ENCODE measurements around the gene SHROOM3. TPM values are rescaled to one million over a fixed set of nuclear protein-coding genes. Genes with fewer than 3 reads are reported as not detected.

The SHROOM3 gene
- total and polyA plus RNA-seq, 2 donors (not counting 1 experiment from before 2014, with no cell fraction given): 0.91 to 1.5 TPM

- intact Hi-C loops (cut with micrococcal nuclease): no loop called here
- H3K79me2 ChIP-seq (ENCODE audit: control insufficient read depth, insufficient read depth, low read length): no peaks in the 10 kb centered on the region
- peaks cover 3% of the 10 kb centered on the region for H3K27me3 Mint-ChIP-seq
- POLR2A ChIA-PET: no interaction called here
- TF ChIP-seq, protein P1, sequence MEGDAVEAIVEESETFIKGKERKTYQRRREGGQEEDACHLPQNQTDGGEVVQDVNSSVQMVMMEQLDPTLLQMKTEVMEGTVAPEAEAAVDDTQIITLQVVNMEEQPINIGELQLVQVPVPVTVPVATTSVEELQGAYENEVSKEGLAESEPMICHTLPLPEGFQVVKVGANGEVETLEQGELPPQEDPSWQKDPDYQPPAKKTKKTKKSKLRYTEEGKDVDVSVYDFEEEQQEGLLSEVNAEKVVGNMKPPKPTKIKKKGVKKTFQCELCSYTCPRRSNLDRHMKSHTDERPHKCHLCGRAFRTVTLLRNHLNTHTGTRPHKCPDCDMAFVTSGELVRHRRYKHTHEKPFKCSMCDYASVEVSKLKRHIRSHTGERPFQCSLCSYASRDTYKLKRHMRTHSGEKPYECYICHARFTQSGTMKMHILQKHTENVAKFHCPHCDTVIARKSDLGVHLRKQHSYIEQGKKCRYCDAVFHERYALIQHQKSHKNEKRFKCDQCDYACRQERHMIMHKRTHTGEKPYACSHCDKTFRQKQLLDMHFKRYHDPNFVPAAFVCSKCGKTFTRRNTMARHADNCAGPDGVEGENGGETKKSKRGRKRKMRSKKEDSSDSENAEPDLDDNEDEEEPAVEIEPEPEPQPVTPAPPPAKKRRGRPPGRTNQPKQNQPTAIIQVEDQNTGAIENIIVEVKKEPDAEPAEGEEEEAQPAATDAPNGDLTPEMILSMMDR (IDR thresholded peaks at IDR 0.05): no peak
- no peak for TF ChIP-seq EZH2 (IDR thresholded peaks at IDR 0.05; ENCODE audit: borderline replicate concordance, insufficient read depth, low read depth, low read length, poor library complexity, severe bottlenecking)
- H3K9me3 ChIP-seq (ENCODE audit: control extremely low read depth in 1 of 3, control insufficient read depth in 2 of 3, insufficient read depth in 1 of 3, low read length in 2 of 3): no peaks in the 10 kb centered on the region
- no peaks in the 10 kb centered on the region for H3K36me3 ChIP-seq (replicated peaks in 1 of 2; ENCODE audit: control extremely low read depth in 1 of 2, control insufficient read depth in 1 of 2, extremely low read depth in 1 of 2, insufficient read depth in 2 of 2, low read length in 1 of 2)
- H3K9me3 Mint-ChIP-seq (ENCODE audit: insufficient read depth): no peaks in the 10 kb centered on the region
- CTCF ChIA-PET: interaction anchor here (0.7 kb wide), 1 partner anchor 280 kb away, joined by 3 read pairs; no protein-coding TSS in a partner anchor
- DNase-seq (no peak), ATAC-seq (ENCODE audit: low read depth) (no peak)
- peaks cover 8% of the 10 kb centered on the region for H3K4me1 Mint-ChIP-seq
- no peak overlapping the region for H3K4me2 ChIP-seq (replicated peaks; ENCODE audit: low read depth, low read length, poor library complexity, severe bottlenecking)
- H3K4me1 ChIP-seq (ENCODE audit: control insufficient read depth in 2 of 2, insufficient read depth in 2 of 2, low read length in 2 of 2): peaks cover 8 to 16% of the 10 kb centered on the region in 2 donors
- no peak overlapping the region for H3K4me3 ChIP-seq (ENCODE audit: control extremely low read depth in 1 of 5, extremely low read depth in 1 of 5, insufficient read depth in 1 of 5, low read depth in 2 of 5, low read length in 4 of 5)
- H3K27ac ChIP-seq (ENCODE audit: low read length in 2 of 2): no peak overlapping the region
- no peak overlapping the region for H3K9ac ChIP-seq (ENCODE audit: low read length)
- H3K27ac Mint-ChIP-seq: no peak overlapping the region
- WGBS (ENCODE audit: insufficient coverage): no CpG with 5 or more reads among the region's 1 CpG
- no peaks in the 10 kb centered on the region for H3K27me3 ChIP-seq (replicated peaks in 1 of 4; ENCODE audit: control extremely low read depth in 1 of 4, control insufficient read depth in 3 of 4, insufficient read depth in 4 of 4, low read length in 3 of 4)
- no peak overlapping the region for H3K4me3 Mint-ChIP-seq
- no peaks in the 10 kb centered on the region for H4K20me1 ChIP-seq (ENCODE audit: control insufficient read depth, insufficient read depth, low read length, poor library complexity, severe bottlenecking)
- H2AFZ ChIP-seq (ENCODE audit: insufficient read depth, low read depth, low read length, poor library complexity, severe bottlenecking): no peak overlapping the region
Observed at GRCh38 chr4:76606645-76607265, 171.7 kb downstream of the SHROOM3 start.

DNA sequence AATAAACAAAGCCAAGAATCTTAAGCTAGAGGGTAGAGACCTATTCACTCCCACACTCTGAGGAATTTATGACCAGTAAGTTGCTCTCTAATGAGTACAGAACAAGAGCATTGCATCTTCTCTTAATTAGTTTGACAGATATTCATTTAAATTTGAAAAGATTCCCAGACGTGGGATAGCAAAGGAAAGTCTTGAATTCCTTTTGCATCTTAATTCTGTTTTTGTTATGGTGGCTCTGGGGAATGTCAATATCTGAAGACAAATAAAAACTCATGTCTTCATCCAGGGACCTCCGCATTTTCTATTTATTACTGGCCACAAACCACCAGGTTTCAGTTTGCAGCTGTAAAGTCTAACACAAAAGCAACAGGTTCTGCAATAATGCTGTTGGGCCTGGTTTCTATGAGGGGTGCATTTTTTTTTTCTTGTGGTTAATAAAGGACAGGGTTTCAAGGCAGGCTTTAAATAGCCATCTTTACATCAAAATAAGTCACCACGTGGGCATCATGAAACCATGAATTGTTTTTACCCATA is 172.3 kb downstream of the SHROOM3 start:
- peaks cover 8 to 16% of the 10 kb centered on the region in 2 donors for H3K4me1 ChIP-seq (ENCODE audit: control insufficient read depth in 2 of 2, insufficient read depth in 2 of 2, low read length in 2 of 2)
- no peak overlapping the region for H3K4me2 ChIP-seq (replicated peaks; ENCODE audit: low read depth, low read length, poor library complexity, severe bottlenecking)
- no peak overlapping the region for H3K9ac ChIP-seq (ENCODE audit: low read length)
- CTCF ChIA-PET: interaction anchor here (0.7 kb wide), 1 partner anchor 280 kb away, joined by 3 read pairs; no protein-coding TSS in a partner anchor
- no peaks in the 10 kb centered on the region for H3K36me3 ChIP-seq (replicated peaks in 1 of 2; ENCODE audit: control extremely low read depth in 1 of 2, control insufficient read depth in 1 of 2, extremely low read depth in 1 of 2, insufficient read depth in 2 of 2, low read length in 1 of 2)
- TF ChIP-seq, protein P1 (IDR thresholded peaks at IDR 0.05): no peak
- TF ChIP-seq EZH2 (IDR thresholded peaks at IDR 0.05; ENCODE audit: borderline replicate concordance, insufficient read depth, low read depth, low read length, poor library complexity, severe bottlenecking): no peak
- Mint-ChIP-seq H3K4me3 (no peak overlapping the region), H3K27me3 (peaks cover 7% of the 10 kb centered on the region), H3K4me1 (peaks cover 8% of the 10 kb centered on the region), H3K9me3 (ENCODE audit: insufficient read depth) (no peaks in the 10 kb centered on the region), H3K27ac (no peak overlapping the region)
- intact Hi-C loops (cut with micrococcal nuclease): no loop called here
- ATAC-seq (ENCODE audit: low read depth): no peak
- no peaks in the 10 kb centered on the region for H3K9me3 ChIP-seq (ENCODE audit: control extremely low read depth in 1 of 3, control insufficient read depth in 2 of 3, insufficient read depth in 1 of 3, low read length in 2 of 3)
- POLR2A ChIA-PET: no interaction called here
- H2AFZ ChIP-seq (ENCODE audit: insufficient read depth, low read depth, low read length, poor library complexity, severe bottlenecking): no peak overlapping the region
- WGBS (ENCODE audit: insufficient coverage): no CpG with 5 or more reads among the region's 3 CpGs
- H3K4me3 ChIP-seq (ENCODE audit: control extremely low read depth in 1 of 5, extremely low read depth in 1 of 5, insufficient read depth in 1 of 5, low read depth in 2 of 5, low read length in 4 of 5): no peak overlapping the region
- no peaks in the 10 kb centered on the region for H3K79me2 ChIP-seq (ENCODE audit: control insufficient read depth, insufficient read depth, low read length)
- DNase-seq: no peak
- H3K27ac ChIP-seq (ENCODE audit: low read length in 2 of 2): no peak overlapping the region
- no peaks in the 10 kb centered on the region for H4K20me1 ChIP-seq (ENCODE audit: control insufficient read depth, insufficient read depth, low read length, poor library complexity, severe bottlenecking)
- H3K27me3 ChIP-seq (replicated peaks in 1 of 4; ENCODE audit: control extremely low read depth in 1 of 4, control insufficient read depth in 3 of 4, insufficient read depth in 4 of 4, low read length in 3 of 4): no peaks in the 10 kb centered on the region
